Measurements from ENCODE around the gene SNRPN. TPM values are rescaled to one million over a fixed set of nuclear protein-coding genes. Genes with fewer than 3 reads are reported as not detected.

The SNRPN gene
- total RNA-seq, 1 donor from 2014 or later: 48.6 TPM

DNA sequence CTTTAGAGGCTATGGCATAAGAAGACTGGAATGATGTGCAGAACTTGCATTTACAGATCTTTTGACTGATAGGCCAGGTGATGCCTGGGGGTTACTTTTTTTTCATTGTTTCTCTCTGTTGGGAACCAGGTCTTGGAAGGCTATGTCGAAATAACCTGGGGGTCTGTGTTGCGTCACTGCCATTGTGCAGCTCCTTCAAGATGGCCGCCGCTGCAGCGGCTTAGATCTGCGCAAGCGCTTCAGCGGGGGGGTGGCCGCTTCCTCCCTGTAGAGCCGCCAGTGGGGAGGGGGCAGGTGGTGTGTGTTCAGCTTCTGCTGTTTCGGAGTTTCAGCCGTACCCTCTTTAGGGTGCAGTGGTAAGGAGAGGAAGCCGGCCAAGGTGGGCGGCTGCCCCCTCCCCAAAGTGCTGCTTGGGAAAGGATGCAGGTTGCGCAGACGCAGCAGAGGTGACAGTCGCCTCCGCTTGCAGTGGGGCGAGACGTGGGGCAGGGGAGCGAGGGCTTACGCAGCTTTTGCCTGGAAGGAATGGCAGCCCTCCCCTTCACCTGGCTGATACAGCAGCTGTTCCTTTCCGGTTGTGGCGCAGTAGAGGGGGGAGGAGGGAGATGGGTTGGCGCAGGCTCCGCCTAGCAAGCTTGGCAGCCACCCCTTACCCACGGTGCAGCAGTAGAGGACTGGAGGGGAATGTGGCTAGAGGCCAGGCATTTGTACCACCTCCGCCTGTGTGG, 1.5 kb downstream of the SNRPN start:
- CTCF ChIA-PET: no interaction called here
- Mint-ChIP-seq H3K36me3 (ENCODE audit: low read depth) (peaks cover 10% of the 10 kb centered on the region), H3K4me3 (peak overlapping the region; percentile 91), H3K27ac (peak overlapping the region; percentile 84), H3K27me3 (no peaks in the 10 kb centered on the region), H3K9me3 (no peaks in the 10 kb centered on the region), H3K4me1 (peaks cover 23% of the 10 kb centered on the region)
- DNase-seq (peak; percentile 40), ATAC-seq (ENCODE audit: low read depth) (peak; percentile 73)
- intact Hi-C loops (cut with micrococcal nuclease): loop anchor here (1.0 to 10.0 kb wide), 4 partner anchors 183 to 1126 kb away; partner anchors contain the start of gene UBE3A
- TF ChIP-seq, protein P1, sequence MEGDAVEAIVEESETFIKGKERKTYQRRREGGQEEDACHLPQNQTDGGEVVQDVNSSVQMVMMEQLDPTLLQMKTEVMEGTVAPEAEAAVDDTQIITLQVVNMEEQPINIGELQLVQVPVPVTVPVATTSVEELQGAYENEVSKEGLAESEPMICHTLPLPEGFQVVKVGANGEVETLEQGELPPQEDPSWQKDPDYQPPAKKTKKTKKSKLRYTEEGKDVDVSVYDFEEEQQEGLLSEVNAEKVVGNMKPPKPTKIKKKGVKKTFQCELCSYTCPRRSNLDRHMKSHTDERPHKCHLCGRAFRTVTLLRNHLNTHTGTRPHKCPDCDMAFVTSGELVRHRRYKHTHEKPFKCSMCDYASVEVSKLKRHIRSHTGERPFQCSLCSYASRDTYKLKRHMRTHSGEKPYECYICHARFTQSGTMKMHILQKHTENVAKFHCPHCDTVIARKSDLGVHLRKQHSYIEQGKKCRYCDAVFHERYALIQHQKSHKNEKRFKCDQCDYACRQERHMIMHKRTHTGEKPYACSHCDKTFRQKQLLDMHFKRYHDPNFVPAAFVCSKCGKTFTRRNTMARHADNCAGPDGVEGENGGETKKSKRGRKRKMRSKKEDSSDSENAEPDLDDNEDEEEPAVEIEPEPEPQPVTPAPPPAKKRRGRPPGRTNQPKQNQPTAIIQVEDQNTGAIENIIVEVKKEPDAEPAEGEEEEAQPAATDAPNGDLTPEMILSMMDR (IDR thresholded peaks at IDR 0.05): no peak
- POLR2A ChIA-PET: interaction anchor here (0.6 to 0.7 kb wide), 3 partner anchors 21 to 1675 kb away, joined by 3 to 11 read pairs (median 3); no protein-coding TSS in a partner anchor

DNA sequence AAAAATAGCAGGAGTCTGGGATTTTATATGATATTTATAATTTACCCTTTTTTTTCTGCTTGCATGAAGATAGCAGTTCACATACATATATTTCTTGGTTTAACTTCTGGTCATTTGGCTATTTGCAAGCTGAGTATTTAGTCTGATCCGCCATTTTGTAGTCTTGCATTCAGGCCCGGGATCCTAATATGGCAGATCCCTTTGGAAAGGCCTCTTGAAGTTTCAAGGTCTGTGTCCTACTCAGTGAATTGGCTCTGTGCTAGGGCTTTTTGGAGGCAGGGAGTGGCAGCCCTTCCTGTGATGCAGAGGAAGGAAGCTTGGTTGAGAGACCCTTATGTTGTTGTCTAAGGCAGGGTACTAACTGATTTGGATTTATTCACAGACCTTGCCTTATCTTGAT, 2.9 kb downstream of the SNRPN start:
- ATAC-seq (ENCODE audit: low read depth): no peak
- H3K27ac Mint-ChIP-seq: no peak overlapping the region
- DNase-seq: no peak
- H3K4me3 Mint-ChIP-seq: peak overlapping the region; percentile 19
- peaks cover 23% of the 10 kb centered on the region for H3K4me1 Mint-ChIP-seq
- intact Hi-C loops (cut with micrococcal nuclease): loop anchor here (2.0 to 10.0 kb wide), 3 partner anchors 185 to 1125 kb away; no protein-coding TSS in a partner anchor
- no peaks in the 10 kb centered on the region for H3K9me3 Mint-ChIP-seq
- H3K36me3 Mint-ChIP-seq (ENCODE audit: low read depth): peaks cover 12% of the 10 kb centered on the region
- POLR2A ChIA-PET: no interaction called here
- TF ChIP-seq, protein P1 (IDR thresholded peaks at IDR 0.05): no peak
- CTCF ChIA-PET: no interaction called here
- no peaks in the 10 kb centered on the region for H3K27me3 Mint-ChIP-seq

DNA sequence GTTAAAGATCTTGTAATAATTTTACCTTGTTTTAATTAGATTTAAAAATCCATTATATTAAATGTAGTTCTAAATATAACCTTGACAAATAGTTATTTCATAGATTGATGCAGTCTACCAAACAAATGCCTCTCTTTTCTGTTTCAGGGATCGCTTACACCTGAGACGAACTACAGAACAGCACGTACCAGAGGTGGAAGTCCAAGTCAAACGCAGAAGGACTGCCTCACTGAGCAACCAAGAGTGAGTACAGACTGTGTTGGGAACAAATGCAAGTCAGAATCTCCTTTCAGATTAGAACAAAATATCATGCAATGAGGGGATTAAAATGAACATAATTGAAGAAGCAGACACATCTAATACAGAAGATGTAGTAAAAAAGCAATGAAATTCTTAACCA, 7.2 kb downstream of the SNRPN start:
- Mint-ChIP-seq H3K9me3 (peaks cover 2% of the 10 kb centered on the region), H3K36me3 (ENCODE audit: low read depth) (peaks cover 39% of the 10 kb centered on the region), H3K4me3 (no peak overlapping the region), H3K4me1 (peaks cover 19% of the 10 kb centered on the region), H3K27ac (no peak overlapping the region), H3K27me3 (no peaks in the 10 kb centered on the region)
- intact Hi-C loops (cut with micrococcal nuclease): no loop called here
- DNase-seq (no peak), ATAC-seq (ENCODE audit: low read depth) (no peak)
- ChIA-PET CTCF (no interaction called here), POLR2A (no interaction called here)
- TF ChIP-seq, protein P1 (IDR thresholded peaks at IDR 0.05): no peak

DNA sequence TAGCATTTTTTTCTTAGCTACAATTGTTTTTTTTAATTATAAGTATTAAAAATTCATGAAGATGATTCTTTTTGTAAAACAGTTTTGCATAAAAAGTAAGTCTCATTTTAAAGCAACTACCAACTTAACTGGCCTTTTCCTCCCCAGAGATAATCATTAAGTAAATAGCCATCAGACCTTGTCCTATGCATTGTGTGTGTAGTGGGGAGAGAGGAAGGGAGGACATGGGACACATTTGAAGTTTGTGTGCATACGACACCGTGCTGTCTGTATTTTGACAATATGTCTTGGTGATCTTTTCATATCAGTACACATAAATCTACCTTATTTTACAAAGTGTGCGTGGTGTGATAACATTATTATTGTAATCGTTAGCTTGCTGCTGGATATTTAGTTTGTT, 8.1 kb downstream of the SNRPN start:
- H3K4me3 Mint-ChIP-seq: no peak overlapping the region
- CTCF ChIA-PET: no interaction called here
- no peak overlapping the region for H3K27ac Mint-ChIP-seq
- TF ChIP-seq, protein P1 (IDR thresholded peaks at IDR 0.05): no peak
- H3K36me3 Mint-ChIP-seq (ENCODE audit: low read depth): peaks cover 44% of the 10 kb centered on the region
- no peak for ATAC-seq (ENCODE audit: low read depth)
- intact Hi-C loops (cut with micrococcal nuclease): no loop called here
- H3K27me3 Mint-ChIP-seq: no peaks in the 10 kb centered on the region
- peaks cover 2% of the 10 kb centered on the region for H3K9me3 Mint-ChIP-seq
- POLR2A ChIA-PET: no interaction called here
- peaks cover 13% of the 10 kb centered on the region for H3K4me1 Mint-ChIP-seq
- no peak for DNase-seq

DNA sequence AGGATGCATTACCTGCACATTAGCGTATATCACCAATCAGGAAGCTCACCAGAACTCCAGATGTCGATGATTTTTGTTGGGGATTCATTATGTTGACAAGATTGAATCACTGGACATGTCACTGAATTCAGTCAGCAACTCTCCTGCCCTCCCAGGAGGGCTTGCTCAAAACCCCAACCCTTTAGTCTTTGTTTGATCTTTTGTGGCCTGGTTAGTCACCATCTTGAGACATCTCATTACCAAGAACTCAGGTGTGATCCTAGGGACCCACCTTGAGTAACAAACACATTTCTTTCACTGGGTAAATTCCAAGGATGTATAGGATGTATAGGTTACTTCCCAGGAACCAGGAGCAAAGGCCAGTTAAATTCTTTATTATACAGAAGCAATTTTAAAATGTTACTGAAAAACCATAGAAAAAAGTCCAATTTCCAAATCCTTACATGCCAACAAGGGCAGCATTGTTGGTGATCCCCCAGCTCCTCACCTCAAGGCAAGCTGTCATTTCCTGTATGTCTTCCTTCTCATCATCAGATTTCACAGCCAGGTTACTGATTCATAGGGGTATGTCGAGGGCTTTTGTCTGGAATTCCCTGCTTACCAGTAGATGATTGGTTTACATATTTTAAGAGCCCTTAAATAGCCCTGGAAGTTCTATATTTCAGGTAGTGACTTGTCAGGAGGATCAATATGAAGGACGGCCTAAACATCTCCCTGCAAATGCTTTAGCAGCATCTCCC, 11.7 kb downstream of the SNRPN start:
- TF ChIP-seq, protein P1 (IDR thresholded peaks at IDR 0.05): no peak
- no peak for DNase-seq
- no peak for ATAC-seq (ENCODE audit: low read depth)
- peaks cover 66% of the 10 kb centered on the region for H3K36me3 Mint-ChIP-seq (ENCODE audit: low read depth)
- no peak overlapping the region for H3K27ac Mint-ChIP-seq
- POLR2A ChIA-PET: no interaction called here
- H3K4me1 Mint-ChIP-seq: no peaks in the 10 kb centered on the region
- intact Hi-C loops (cut with micrococcal nuclease): no loop called here
- CTCF ChIA-PET: no interaction called here
- H3K9me3 Mint-ChIP-seq: peaks cover 8% of the 10 kb centered on the region
- H3K4me3 Mint-ChIP-seq: no peak overlapping the region
- H3K27me3 Mint-ChIP-seq: no peaks in the 10 kb centered on the region

Measured in activated B cell treated with CpG ODN at 0.5 μM for 24 hours (primary cell).